Umbilical cord (tissue), 1 donor: ENCODE results near the gene FUT4. TPM values are rescaled to one million over a fixed set of nuclear protein-coding genes. Genes with fewer than 3 reads are reported as not detected.

Experiments
- total RNA-seq: library from RNA; depleted of rRNA; stranded (reverse); fragments of >200 nt; gene quantifications from one replicate; pipeline ENCODE4 v1.2.3, GENCODE V29; 2014; ENCODE audit warnings: low replicate concordance; ENCODE audit not compliant: insufficient read depth

Gene FUT4
- total RNA-seq, 1 donor from 2014 or later: 10.4 TPM

Other genes starting within 250 kb of the FUT4 start
- not detected for gene IZUMO1R, start 239.3 kb upstream of the FUT4 start, total RNA-seq
- gene GPR83, start 142.5 kb upstream of the FUT4 start, total RNA-seq: 0.48 TPM
- 12.5 TPM for gene MRE11, start 50.1 kb upstream of the FUT4 start, total RNA-seq
- gene ANKRD49, start 49.9 kb upstream of the FUT4 start, total RNA-seq: 28.9 TPM
- gene C11orf97, start 31.5 kb upstream of the FUT4 start, total RNA-seq: not detected
- 7.5 TPM for gene PIWIL4, start 23.4 kb downstream of the FUT4 start, total RNA-seq
- 53.0 TPM for gene AMOTL1, start 224.4 kb downstream of the FUT4 start, total RNA-seq